Loucy (cell line): ENCODE data around the gene RBMS2.

Experiments
- CTCF ChIP-seq: fragments of 200-600 bp; sonication (generic); conservative IDR thresholded peaks from 2 replicates; pipeline ENCODE4 v1.5.1; 2014; ENCODE audit warnings: mild to moderate bottlenecking, antibody characterized with exemption, low read length
- EZH2phosphoT487 ChIP-seq: fragments of 200-600 bp; IDR thresholded peaks from 2 replicates; pipeline ENCODE4 v1.6.1; 2018; ENCODE audit warnings: antibody characterized with exemption, mild to moderate bottlenecking, moderate library complexity, borderline replicate concordance

GRCh38 chr12:56614627-56615026 lies 93.0 kb downstream of the RBMS2 start:
- TF ChIP-seq CTCF (no peak), EZH2phosphoT487 (no peak)
